HG02571 (cell line): ENCODE data around the gene UCP3.

Source experiments
- ATAC-seq: cut with Tn5 transposase; IDR thresholded peaks from one replicate; pipeline ENCODE4 v1.9.1; 2021; ENCODE audit warnings: mild to moderate bottlenecking, moderate library complexity; ENCODE audit not compliant: unreplicated experiment

Gene UCP3

GRCh38 chr11:73958521-73959141 lies 50.3 kb downstream of the UCP3 start:
- ATAC-seq, result no peak

- ATAC-seq, result no peak
Observed at GRCh38 chr11:73957654-73958361, 51.1 kb downstream of the UCP3 start.

- no peak for ATAC-seq
Observed at GRCh38 chr11:73956876-73957653, 51.8 kb downstream of the UCP3 start.

- no peak for ATAC-seq
Observed at GRCh38 chr11:73951797-73952196, 57.1 kb downstream of the UCP3 start.

- ATAC-seq, result peak; percentile 54
Observed at GRCh38 chr11:73950869-73951710, 57.8 kb downstream of the UCP3 start, which contains the start of gene DNAJB13. DNAJB13 (plus strand) TSS chr11:73951026; CDS start chr11:73951070, 44 bp downstream.
